ENCODE results near the gene FARP1.

DNA sequence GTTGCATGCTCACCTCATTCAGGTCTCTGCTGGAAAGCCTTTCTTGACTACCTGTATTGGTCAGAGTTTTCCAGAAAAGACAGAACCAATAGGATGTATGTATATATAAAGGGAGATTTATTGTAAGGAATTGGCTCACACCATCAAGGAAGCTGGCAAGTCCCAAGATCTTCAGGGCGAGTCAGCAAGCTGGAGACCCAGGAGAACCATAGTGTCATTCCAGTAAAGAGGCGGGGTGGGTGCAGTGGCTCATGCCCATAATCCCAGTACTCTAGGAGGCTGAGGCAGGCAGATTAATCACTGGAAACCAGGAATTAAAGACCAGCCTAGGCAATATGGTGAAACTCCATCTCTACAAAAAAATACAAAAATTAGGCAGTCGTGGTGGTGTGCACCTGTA is 30.4 kb upstream of the FARP1 start:
- TF ChIP-seq, protein P1, sequence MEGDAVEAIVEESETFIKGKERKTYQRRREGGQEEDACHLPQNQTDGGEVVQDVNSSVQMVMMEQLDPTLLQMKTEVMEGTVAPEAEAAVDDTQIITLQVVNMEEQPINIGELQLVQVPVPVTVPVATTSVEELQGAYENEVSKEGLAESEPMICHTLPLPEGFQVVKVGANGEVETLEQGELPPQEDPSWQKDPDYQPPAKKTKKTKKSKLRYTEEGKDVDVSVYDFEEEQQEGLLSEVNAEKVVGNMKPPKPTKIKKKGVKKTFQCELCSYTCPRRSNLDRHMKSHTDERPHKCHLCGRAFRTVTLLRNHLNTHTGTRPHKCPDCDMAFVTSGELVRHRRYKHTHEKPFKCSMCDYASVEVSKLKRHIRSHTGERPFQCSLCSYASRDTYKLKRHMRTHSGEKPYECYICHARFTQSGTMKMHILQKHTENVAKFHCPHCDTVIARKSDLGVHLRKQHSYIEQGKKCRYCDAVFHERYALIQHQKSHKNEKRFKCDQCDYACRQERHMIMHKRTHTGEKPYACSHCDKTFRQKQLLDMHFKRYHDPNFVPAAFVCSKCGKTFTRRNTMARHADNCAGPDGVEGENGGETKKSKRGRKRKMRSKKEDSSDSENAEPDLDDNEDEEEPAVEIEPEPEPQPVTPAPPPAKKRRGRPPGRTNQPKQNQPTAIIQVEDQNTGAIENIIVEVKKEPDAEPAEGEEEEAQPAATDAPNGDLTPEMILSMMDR (IDR thresholded peaks at IDR 0.05) = no peak
- TF ChIP-seq POLR2A (IDR thresholded peaks at IDR 0.05) = no peak
